ENCODE measurements around the gene RMI2.

DNA sequence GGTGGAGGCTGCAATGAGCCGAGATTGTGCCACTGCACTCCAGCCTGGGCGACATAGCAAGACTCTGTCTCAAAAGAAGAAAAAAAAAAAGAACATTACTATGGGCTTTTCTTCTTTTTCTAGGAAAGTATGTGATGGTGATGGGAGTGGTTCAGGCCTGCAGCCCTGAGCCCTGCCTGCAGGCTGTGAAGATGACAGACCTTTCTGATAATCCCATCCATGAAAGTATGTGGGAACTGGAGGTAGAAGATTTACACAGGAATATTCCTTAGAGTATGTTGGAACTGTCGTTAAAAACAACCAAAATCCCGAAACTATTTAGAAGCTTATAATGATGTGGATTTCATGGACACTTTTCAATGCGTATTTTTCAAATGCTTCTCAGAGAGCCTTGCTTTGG, 5.3 kb downstream of the RMI2 start:
- TF ChIP-seq, protein P1, sequence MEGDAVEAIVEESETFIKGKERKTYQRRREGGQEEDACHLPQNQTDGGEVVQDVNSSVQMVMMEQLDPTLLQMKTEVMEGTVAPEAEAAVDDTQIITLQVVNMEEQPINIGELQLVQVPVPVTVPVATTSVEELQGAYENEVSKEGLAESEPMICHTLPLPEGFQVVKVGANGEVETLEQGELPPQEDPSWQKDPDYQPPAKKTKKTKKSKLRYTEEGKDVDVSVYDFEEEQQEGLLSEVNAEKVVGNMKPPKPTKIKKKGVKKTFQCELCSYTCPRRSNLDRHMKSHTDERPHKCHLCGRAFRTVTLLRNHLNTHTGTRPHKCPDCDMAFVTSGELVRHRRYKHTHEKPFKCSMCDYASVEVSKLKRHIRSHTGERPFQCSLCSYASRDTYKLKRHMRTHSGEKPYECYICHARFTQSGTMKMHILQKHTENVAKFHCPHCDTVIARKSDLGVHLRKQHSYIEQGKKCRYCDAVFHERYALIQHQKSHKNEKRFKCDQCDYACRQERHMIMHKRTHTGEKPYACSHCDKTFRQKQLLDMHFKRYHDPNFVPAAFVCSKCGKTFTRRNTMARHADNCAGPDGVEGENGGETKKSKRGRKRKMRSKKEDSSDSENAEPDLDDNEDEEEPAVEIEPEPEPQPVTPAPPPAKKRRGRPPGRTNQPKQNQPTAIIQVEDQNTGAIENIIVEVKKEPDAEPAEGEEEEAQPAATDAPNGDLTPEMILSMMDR (IDR thresholded peaks at IDR 0.05; ENCODE audit: control extremely low read depth in 1 of 3, insufficient read depth in 1 of 3, low read depth in 1 of 3, low read length in 3 of 3): no peak
- no peak for TF ChIP-seq POLR2AphosphoS5 (IDR thresholded peaks at IDR 0.05; ENCODE audit: low read depth, low read length)
- no peak for TF ChIP-seq RAD21 (IDR thresholded peaks at IDR 0.05 in 1 of 2, conservative IDR thresholded peaks at IDR 0.05 in 1 of 2; ENCODE audit: low read depth in 2 of 2, low read length in 2 of 2)
- TF ChIP-seq YY1 (IDR thresholded peaks at IDR 0.05; ENCODE audit: low read depth, low read length): no peak
- no peak for TF ChIP-seq POLR2A (IDR thresholded peaks at IDR 0.05; ENCODE audit: control extremely low read depth in 1 of 2, low read depth in 2 of 2, low read length in 2 of 2)
- TF ChIP-seq GTF2F1 (IDR thresholded peaks at IDR 0.05; ENCODE audit: borderline replicate concordance, low read depth, low read length): no peak
- TF ChIP-seq, protein P2, sequence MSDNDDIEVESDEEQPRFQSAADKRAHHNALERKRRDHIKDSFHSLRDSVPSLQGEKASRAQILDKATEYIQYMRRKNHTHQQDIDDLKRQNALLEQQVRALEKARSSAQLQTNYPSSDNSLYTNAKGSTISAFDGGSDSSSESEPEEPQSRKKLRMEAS (IDR thresholded peaks at IDR 0.05): no peak
- no peak for TF ChIP-seq SIN3A (conservative IDR thresholded peaks at IDR 0.05 in 1 of 2, IDR thresholded peaks at IDR 0.05 in 1 of 2; ENCODE audit: low read depth in 1 of 2, low read length in 2 of 2)
- no peak for TF ChIP-seq NRF1 (IDR thresholded peaks at IDR 0.05; ENCODE audit: low read depth, low read length)
- TF ChIP-seq EZH2 (IDR thresholded peaks at IDR 0.05; ENCODE audit: low read depth, low read length, severe bottlenecking): no peak
- TF ChIP-seq EP300 (IDR thresholded peaks at IDR 0.05; ENCODE audit: borderline replicate concordance in 1 of 2, low read depth in 2 of 2, low read length in 2 of 2): no peak
- TF ChIP-seq RXRA (IDR thresholded peaks at IDR 0.05; ENCODE audit: insufficient read depth, low read depth, low read length): no peak
- TF ChIP-seq GABPA (IDR thresholded peaks at IDR 0.05; ENCODE audit: borderline replicate concordance, insufficient read depth, low read length): no peak
